Stimulated activated CD8-positive, alpha-beta memory T cell treated with anti-CD3 and anti-CD28 coated beads, Interleukin-7, amount 100 ng/mL, for 24 hours (primary cell): ENCODE measurements around the gene MPND.

Source experiments
- DNase-seq: peaks from one replicate; pipeline ENCODE4 v3.0.0-alpha.2; 2020; ENCODE audit warnings: low read depth

MPND gene

DNA sequence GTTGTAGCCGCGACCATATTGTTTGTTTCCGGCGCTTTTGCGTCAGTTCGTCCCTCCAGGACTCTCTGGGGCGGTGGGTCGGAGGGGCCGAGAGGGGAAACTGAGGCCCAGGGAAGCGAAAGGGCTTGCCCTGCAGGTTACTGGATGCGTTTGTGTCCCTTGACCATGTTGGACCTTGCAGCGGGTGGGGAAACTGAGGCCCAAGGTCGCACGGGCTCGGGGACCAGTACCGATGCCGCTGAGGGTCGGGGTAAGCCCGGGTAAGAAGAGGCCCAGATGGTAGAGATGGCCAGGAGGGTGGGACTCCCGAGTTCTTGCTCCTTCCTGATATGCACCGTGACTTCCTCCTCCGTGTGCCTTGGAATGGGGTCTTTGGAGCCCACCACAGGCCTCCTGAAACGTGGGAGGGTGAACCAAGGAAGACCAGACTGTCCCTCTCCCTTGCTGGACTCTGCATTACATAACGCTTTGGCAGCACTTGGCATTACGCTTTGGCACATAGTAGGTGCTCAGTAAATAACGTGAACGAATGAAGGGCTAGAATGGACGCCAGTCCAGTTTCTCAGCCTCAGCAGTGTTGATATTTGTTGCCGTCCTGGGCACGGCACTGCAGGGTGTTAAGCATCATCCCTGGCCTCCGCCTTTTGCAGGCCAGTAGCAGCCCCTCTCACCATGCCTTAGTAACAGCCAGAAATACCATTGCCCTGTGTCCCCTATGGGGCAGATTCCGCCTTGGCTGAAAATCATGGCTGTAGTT lies 59.8 kb downstream of the MPND start:
- DNase-seq = no peak

GRCh38 chr19:4405977-4406376 lies 62.6 kb downstream of the MPND start:
- no peak for DNase-seq

GRCh38 chr19:4406626-4407025 lies 63.3 kb downstream of the MPND start:
- no peak for DNase-seq

DNA sequence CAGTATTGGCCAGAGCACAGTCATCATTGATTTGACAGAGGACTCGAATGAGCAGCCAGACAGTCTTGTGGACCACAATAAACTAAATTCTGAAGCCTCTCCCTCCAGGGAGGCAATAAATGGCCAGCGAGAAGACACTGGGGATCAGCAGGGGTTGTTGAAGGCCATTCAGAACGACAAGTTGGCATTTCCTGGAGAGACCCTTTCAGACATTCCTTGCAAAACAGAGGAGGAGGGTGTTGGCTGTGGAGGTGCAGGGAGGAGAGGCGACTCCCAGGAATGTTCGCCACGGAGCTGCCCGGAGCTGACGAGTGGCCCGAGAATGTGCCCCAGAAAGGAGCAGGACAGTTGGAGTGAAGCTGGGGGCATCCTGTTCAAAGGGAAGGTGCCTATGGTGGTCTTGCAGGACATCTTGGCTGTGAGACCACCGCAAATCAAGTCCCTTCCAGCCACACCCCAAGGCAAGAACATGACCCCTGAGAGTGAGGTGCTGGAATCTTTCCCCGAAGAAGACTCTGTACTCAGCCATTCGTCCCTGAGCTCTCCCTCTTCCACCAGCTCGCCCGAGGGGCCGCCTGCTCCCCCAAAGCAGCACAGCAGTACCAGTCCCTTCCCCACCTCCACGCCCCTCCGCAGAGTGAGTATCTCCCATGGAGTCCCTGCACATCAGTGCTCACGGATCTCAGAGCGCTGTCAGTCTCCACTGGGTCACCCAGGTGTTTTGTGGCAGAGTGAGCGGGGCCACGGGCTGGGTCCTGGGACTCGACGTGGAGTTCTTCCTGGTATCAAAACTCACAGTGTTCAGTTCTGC lies 66.0 kb downstream of the MPND start:
- no peak for DNase-seq
